HL-60 (cell line): Measurements from ENCODE around the gene FBL.
"Not testable (repeated sequence)": the region's sequence is repeated elsewhere in the genome, so short reads cannot be mapped to it uniquely, and the experiment has no call there.

Experiments used
- CTCF ChIP-seq: IDR thresholded peaks from one replicate; pipeline ENCODE4 v1.5.1; 2011; ENCODE audit warnings: low read length, control low read depth, inconsistent platforms; ENCODE audit not compliant: insufficient read depth
- POLR2AphosphoS5 ChIP-seq: IDR thresholded peaks from 2 replicates; pipeline ENCODE4 v1.6.1; 2012; ENCODE audit warnings: low read depth

- TF ChIP-seq CTCF, POLR2AphosphoS5: not testable (repeated sequence)
These were observed 31.3 kb upstream of the FBL start for GRCh38 chr19:39877488-39877887.
